GM19035 (cell line): ENCODE measurements around the gene GSKIP.
A peak's percentile ranks its signal among the peaks of the same experiment; 100 is the strongest.

Experiments
- ATAC-seq: cut with Tn5 transposase; IDR thresholded peaks from one replicate; pipeline ENCODE4 v1.9.1; 2021; ENCODE audit not compliant: unreplicated experiment

GSKIP gene

GRCh38 chr14:96376093-96376492, 12.8 kb downstream of the GSKIP start:
- ATAC-seq: no peak

GRCh38 chr14:96380735-96381134, 17.4 kb downstream of the GSKIP start:
- no peak for ATAC-seq

- no peak for ATAC-seq
These were observed 20.1 kb downstream of the GSKIP start for GRCh38 chr14:96383445-96383844.

- ATAC-seq: no peak
These were observed 20.7 kb downstream of the GSKIP start for GRCh38 chr14:96384053-96384452.

- no peak for ATAC-seq
These were observed 21.4 kb downstream of the GSKIP start for GRCh38 chr14:96384740-96385139.

GRCh38 chr14:96385385-96385784, 22.1 kb downstream of the GSKIP start:
- ATAC-seq: no peak

GRCh38 chr14:96390965-96391292, 27.6 kb downstream of the GSKIP start:
- no peak for ATAC-seq

- ATAC-seq: peak; percentile 86
These were observed 28.2 kb downstream of the GSKIP start for GRCh38 chr14:96391293-96392118.

GRCh38 chr14:96393071-96393691, 29.9 kb downstream of the GSKIP start:
- no peak for ATAC-seq

- ATAC-seq: no peak
These were observed 30.9 kb downstream of the GSKIP start for GRCh38 chr14:96394047-96394815.

GRCh38 chr14:96398432-96398831, 35.1 kb downstream of the GSKIP start:
- no peak for ATAC-seq

GRCh38 chr14:96398921-96399320, 35.6 kb downstream of the GSKIP start:
- no peak for ATAC-seq

GRCh38 chr14:96399405-96399804, 36.1 kb downstream of the GSKIP start:
- ATAC-seq: no peak

- ATAC-seq: no peak
These were observed 37.2 kb downstream of the GSKIP start for GRCh38 chr14:96400495-96400894.

GRCh38 chr14:96403409-96403808, 40.1 kb downstream of the GSKIP start:
- no peak for ATAC-seq

GRCh38 chr14:96405677-96406076, 42.4 kb downstream of the GSKIP start:
- no peak for ATAC-seq

- ATAC-seq: no peak
These were observed 44.7 kb downstream of the GSKIP start for GRCh38 chr14:96407935-96408570.

- no peak for ATAC-seq
These were observed 45.3 kb downstream of the GSKIP start for GRCh38 chr14:96408608-96409007.

GRCh38 chr14:96409701-96410100, 46.4 kb downstream of the GSKIP start:
- ATAC-seq: no peak

GRCh38 chr14:96410119-96410518, 46.8 kb downstream of the GSKIP start:
- ATAC-seq: no peak

GRCh38 chr14:96413526-96413925, 50.2 kb downstream of the GSKIP start:
- ATAC-seq: no peak
